ENCODE results near the gene HOXA7. TPM values are rescaled to one million over a fixed set of nuclear protein-coding genes. Genes with fewer than 3 reads are reported as not detected.

The HOXA7 gene
- polyA plus RNA-seq, 5 donors = 4.3 to 5.4 (median 4.8) TPM

DNA sequence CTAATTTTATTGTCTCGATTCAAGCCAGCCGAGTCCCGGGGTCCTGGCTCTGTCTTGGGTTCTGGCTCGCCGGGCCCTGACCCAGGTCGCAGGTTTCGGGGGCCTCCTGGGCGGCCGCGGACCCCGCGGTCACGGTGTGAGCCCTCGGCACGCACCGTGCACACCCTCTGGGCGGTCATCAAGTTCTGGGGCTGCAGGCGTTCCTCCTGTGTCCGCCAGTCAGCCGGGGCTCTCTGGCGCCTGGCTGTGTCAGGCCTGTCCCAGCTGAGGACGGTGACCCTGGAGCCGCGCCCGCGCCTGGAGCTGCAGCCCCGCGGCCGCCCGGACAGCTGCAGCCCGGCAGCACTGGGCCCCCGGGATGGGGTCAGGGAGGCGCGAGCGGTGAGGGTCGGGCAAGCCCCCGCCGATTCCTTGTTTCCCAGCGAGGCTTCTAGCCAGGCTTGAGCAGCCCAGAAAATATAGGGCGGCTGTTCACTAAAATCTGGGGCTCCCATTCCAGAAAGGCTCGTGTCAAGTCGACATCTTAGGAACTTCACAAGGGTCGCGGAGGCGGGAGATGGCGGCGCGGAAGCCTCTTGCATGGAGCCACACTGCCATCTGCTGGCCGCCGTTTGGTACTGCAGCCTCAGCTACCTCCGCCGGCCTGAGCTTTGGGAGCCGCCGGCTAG lies 4.2 kb upstream of the HOXA7 start:
- peak in 1 of 2 donors; percentile 88 for DNase-seq

DNA sequence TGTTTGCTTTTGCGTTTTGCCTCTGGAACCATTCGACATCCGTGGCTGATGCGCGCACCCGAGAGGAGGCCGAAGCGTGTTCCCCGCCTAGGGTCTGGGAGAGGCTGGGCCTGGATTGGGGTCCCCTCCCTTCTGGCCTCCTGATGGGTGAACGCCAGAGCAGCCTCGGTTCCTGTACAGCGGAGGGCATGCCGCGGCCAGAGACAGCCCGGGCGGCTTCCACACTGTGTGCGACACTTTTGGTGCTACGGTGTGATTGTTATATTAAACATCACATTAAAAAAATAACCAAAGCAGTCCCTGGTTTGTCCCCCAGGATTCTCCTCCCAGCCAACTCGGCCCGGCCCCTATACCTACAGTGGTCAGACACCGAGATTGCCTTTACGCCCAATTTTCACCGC lies 3.7 kb upstream of the HOXA7 start:
- no peak for DNase-seq

DNA sequence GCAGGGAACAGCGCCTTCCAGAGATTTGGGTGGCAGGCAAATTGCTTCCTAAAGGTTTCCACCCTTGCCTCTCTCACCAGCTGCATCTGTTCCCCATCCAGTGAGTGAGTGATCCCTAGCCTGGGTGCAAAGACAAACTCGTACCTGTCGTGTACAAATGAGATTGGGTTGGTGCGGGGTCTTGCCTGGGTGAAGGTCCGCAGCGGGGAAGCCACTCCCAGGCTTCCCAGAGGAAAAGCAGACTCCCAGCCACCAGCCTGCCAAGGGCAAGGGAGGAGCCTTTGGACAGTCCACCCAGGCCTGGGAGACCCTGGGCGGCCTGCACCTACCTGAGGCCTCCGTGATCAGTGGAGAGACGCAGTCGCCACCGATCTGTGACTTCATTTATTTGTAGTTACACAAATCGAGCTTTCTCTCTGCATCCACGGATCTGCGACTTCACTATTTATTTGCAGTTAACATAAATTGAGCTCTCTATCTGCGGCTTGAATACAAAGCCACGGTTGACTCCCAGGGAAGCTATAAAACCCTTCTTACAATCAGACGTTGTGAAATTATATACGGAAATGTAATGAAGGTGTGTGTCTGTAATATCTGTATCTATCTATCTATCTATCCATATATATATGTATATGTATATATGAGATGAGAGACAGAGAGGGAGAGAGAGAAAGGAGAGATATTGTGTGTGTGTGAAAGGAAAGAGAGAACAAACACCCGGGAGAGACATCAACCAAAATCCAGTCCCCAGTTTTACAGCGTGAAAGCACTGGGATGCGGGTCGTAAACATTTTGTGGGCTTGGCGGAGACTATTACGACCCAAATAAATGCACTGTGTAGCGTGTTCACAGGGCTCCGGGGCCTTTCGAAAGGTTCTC lies 3.0 kb upstream of the HOXA7 start:
- DNase-seq = no peak

GRCh38 chr7:27158436-27159265 lies 2.2 kb upstream of the HOXA7 start:
- no peak for DNase-seq

DNA sequence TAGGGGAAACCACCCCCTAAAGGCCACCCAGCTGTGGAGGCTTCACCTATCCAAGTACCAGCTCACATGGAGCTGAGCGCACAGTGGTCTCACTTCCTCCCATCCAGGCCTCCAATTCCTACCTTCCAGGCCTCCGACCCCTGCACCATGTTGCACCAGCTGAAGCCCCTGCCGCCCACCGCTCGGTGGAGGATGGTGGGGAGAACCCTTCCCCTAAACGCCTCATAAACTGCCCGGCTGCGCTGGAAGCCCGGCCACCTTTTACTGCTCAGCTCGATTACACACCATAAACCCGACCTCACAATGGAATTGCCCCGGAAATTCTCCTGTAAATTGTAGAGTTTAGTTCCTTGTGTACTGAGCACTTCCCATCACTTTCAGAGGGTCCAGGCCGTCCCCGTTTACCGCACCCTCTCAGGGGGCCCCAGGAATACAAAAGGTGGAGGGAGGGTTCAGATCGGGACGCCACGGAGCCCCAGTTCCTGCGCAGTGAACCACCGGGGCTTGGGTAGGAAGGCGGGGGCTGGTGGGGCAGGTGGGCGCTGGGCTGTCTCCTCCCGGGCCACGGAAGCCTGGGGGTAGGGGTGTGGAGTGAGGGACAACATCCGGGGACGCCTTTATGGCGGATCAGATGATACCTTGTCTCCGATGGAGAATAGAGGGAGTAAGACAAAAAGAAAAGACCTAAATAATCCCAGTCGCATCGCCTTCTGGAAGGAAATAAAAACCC lies 1.4 kb upstream of the HOXA7 start:
- DNase-seq = no peak

DNA sequence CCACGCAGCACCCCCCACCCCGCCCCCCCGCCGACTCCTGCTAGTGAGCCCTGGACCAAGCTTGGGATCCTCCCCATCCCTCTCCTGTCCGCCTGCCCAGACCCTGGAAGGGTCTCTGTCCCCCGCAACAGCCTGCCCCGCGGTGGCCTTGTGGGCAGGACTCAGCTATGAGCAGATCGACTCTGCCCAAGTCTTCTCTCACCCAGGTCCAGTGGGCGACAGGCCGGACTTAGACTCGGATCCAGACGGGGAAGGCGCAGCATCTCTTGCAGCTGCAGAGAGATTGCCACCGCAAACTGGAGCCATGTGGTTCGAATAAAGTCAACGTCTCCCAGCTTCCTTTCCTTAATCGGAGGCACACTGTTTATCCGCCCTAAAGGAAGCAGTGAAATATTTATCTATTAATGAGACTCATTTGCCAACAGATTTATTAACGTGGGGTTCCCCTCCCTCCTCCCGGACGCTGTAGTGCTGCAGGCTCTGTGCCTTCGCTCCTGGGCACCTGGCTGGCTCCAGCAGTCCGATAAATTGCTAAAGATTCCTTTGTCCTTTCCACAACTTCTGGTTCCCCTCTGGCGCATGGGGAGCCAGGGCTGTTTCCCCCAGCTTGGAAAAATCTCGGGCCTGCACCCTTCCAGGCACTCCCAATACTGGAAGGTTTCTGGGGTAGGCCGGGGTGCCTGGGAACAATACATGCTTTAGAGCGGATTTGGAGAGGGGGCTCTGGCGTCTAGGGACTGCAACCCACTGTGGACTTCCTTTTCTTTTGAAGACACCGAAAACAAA lies 634 bp upstream of the HOXA7 start:
- DNase-seq = no peak

DNA sequence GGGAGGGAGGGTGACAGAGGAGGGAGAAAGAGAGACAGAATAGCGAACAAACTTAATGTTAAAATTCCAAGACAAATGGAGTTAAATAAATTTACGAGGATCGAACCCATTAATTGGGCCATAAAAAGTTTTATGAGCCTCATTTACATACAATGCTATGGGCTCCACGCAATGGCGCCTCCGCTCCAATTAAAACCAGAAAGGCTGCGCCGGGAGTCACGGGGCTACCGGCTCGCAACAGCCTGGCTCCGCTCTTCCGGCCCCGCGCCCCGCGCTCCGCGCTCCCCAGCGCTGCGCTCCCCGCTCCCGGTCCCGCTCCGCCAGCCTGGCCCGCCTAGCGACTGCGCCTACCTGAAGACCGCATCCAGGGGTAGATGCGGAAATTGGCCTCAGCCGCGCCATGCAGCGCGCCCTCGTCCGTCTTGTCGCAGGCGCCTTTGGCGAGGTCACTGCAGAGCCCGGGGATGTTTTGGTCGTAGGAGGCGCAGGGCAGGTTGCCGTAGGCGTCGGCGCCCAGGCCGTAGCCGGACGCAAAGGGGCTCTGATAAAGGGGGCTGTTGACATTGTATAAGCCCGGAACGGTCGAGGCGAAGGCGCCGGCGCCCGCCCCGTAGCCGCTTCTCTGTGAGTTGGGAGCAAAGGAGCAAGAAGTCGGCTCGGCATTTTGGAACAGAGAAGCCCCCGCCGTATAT lies 513 bp downstream of the HOXA7 start:
- DNase-seq = no peak

GRCh38 chr7:27154901-27155815 lies 1.3 kb downstream of the HOXA7 start:
- no peak for DNase-seq

DNA sequence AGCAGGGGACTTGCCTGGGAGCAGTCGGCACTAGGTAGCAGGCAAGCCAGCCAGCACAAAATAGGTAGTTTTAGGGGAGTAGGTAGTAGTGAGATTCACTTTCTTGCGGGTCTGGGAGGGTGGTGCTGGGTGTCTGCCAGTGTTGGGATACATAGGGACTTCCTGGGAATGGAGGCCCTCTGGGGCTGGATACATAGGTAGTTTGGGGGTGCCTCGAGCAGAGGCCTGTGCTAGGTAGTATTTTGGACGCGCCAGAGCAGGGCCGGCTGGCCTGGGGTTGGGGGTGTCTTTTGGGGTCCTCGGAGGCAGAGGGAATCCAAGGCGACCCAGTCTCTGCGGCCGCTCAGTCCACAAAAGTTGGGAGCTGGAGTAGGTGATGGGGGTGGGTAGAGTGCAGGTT lies 2.1 kb downstream of the HOXA7 start:
- no peak for DNase-seq

DNA sequence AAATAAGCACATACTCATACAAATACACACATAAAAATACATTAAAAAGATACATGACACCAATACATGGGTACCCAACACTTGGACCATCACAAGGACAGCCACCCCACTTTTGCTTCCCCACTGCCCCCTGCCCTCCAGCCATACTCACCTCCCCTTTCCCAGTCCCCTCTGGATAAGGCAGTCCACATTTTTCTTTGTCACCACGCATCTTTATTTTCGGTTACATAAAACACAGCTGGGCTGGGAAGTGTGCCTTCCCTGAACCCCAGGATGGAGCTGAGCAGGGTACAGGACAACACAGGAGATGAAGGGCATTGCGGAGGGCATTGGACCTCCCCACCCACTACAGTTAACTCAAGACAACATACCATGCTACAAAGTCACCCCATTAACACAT lies 2.9 kb downstream of the HOXA7 start:
- DNase-seq = no peak

- DNase-seq = no peak
These were observed 3.5 kb downstream of the HOXA7 start for GRCh38 chr7:27152816-27153442.

DNA sequence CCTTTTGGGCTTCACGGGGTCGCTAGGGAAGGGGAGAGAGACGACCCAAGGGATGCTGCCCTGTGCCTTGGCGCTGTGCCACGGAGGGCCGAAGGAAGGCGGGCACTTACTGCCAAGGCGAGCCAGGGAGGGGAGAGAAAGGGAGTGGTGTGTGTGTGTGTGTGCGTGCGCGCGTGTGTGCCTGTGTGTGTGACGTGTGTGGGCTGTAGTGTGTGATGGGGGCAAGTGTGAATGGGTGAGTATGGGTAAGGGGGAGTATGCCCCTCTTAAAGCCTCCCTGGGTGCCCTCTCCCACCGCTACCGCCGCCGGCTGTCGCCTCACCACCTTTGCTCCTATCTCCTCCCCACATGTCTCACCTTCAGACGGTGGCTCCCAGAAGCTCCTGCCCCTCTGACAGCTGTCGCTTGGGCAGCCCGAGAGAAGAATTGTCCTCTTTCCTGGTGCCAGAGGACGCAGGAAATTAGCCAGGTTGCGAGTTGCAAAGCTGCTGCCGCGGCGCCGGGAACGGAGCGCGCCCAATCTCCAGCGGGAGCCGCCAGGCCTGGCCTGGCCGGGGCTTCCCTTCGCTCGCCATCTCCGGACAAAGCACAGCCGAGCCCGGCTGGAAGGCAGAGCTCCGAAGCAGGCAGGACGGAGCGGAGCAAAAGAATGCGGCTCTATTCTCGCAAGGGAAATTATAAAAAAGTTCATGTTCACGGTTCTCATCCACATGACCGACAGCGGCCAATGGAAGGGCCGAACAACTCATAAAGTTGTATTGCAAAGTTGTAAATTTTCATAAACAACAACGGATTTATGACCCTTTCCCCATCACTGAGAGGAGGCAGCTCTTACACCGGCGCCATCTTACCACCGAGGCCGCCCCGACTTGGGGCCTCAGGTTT lies 4.3 kb downstream of the HOXA7 start, which contains the start of gene HOXA3:
Gene HOXA3 (minus strand): TSS at position 653 of the 885 bp plus-strand sequence. CDS start 41,943 bp downstream, outside the sequence.
- peak in 1 of 2 donors; percentile 75 for DNase-seq

GRCh38 chr7:27151341-27151930 lies 5.0 kb downstream of the HOXA7 start:
- DNase-seq = no peak

DNA sequence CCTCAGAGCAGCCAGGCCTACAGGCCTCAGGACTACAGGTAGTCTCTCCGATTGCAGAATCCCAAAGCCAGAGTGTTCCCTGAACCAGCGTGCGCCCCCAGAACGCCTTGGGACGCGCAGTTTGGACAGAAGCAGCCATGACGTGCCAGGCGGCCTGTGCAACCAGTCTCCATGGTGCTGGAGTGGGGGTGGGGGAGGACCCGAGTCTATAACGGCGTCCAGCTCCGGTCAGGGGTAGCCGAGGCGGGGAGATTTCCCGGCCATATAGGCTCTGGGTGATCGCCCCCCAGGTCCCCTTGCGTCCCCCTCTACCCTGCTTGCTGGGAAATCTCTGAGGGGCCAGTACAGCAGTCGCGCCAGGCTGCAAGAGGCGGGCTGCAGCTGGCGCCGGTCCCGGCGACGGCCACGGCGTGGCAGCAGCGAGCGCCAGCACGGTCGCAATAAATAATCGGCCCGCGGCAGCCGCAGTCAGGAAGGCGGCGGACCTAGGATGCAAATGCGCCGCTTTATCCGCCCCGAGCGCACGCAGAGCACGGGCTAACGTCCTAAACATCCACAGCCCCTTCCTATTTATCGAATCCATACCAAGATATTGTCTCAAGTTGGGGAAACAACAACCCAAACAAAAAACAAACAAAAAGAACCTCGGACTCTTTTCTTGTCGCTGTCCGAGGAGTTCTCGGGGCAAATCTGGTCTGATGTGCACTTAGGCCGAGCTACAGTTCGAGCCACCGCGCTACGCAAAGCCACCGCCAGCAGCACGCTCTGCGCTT lies 5.7 kb downstream of the HOXA7 start:
- peak; percentile 87 for DNase-seq

DNA sequence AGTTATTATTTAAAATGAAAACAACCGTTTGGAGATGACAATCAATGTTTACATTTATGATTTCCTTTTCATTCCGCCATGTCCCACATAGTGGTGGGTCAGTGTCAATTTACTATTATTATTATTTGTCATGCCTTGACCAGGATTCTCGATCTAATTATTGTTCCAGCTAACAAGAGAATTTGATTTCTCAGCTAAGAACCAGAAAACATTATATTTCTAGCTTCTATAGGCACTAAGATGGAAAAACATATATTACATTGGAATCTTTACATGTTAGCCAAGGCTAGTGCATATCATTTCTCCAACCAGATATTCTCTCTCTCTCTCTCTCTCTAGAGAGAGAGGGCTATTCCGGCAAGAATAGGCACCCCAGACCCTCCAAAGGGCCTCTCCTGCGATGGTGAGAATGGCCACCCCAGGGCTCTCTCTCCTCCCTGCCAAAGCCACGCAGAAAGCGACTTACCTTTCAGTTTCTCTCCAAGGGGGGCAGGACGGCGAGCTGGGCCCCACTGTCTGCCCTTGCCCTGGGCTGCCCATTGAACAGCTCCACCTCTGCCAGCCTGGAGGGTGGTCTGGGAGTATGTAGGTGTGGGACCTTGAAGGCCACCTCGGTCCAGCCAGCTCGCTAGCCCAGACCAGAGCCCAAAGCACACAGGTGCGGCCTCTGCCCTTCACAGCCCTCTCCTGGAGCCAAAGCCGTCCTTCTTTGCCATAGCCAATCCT lies 6.5 kb downstream of the HOXA7 start:
- no peak for DNase-seq
